Nephron (organoid): ENCODE results near the gene NHERF1.

Source experiments
- H3K27ac Mint-ChIP-seq, 3 experiments: 2 replicates each; pipeline ENCODE4 v1.8.0; 2020; ENCODE audit warnings: mixed read lengths in 3 of 3, mild to moderate bottlenecking in 2 of 3, moderate library complexity in 1 of 3
- H3K27me3 Mint-ChIP-seq: 2 replicates; pipeline ENCODE4 v1.8.0; 2021; ENCODE audit warnings: low read depth, mild to moderate bottlenecking, moderate library complexity, mixed read lengths
- H3K36me3 Mint-ChIP-seq: 2 replicates; pipeline ENCODE4 v1.8.0; 2020; ENCODE audit warnings: low read depth, mixed read lengths
- H3K4me1 Mint-ChIP-seq: 2 replicates; pipeline ENCODE4 v1.8.0; 2020; ENCODE audit warnings: mixed read lengths
- H3K4me3 Mint-ChIP-seq, 3 experiments: 2 replicates each; pipeline ENCODE4 v1.8.0; 2020; ENCODE audit warnings: mild to moderate bottlenecking in 3 of 3, mixed read lengths in 3 of 3, moderate library complexity in 2 of 3
- H3K9me3 Mint-ChIP-seq: 2 replicates; pipeline ENCODE4 v1.8.0; 2020; ENCODE audit warnings: mixed read lengths
- TF ChIP-seq, protein P1 (sequence below), 3 experiments: fragments of 200-600 bp; sonication (generic); IDR thresholded peaks; one replicate each; pipeline ENCODE4 v1.5.0; 2021; ENCODE audit warnings: antibody characterized with exemption in 3 of 3; ENCODE audit not compliant: unreplicated experiment in 3 of 3

NHERF1 gene

DNA sequence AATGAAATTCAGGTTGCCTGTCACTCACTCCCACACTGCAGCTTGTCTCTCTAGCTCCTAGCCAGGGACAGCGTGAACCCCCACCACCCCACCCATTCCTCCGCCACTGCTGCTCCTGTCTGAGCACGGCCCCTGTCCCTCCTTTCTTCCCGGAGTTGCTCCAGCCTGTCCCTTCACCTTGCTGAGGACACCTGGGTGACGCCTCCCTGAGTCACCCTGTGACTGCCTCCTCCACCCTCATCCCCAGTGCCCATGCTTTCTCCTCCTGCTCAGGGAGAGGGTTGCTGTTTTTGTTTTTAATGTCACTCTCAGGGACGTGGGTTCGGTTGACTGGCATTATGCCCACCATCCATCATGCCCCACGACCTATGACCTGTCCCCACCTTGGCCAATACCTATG is 53.5 kb downstream of the NHERF1 start:
- peaks cover 36% of the 10 kb centered on the region for H3K36me3 Mint-ChIP-seq
- H3K27ac Mint-ChIP-seq, result no peak overlapping the region
- H3K4me3 Mint-ChIP-seq, result no peak overlapping the region
- H3K9me3 Mint-ChIP-seq, result no peaks in the 10 kb centered on the region
- H3K4me1 Mint-ChIP-seq, result peaks cover 5% of the 10 kb centered on the region
- TF ChIP-seq, protein P1, sequence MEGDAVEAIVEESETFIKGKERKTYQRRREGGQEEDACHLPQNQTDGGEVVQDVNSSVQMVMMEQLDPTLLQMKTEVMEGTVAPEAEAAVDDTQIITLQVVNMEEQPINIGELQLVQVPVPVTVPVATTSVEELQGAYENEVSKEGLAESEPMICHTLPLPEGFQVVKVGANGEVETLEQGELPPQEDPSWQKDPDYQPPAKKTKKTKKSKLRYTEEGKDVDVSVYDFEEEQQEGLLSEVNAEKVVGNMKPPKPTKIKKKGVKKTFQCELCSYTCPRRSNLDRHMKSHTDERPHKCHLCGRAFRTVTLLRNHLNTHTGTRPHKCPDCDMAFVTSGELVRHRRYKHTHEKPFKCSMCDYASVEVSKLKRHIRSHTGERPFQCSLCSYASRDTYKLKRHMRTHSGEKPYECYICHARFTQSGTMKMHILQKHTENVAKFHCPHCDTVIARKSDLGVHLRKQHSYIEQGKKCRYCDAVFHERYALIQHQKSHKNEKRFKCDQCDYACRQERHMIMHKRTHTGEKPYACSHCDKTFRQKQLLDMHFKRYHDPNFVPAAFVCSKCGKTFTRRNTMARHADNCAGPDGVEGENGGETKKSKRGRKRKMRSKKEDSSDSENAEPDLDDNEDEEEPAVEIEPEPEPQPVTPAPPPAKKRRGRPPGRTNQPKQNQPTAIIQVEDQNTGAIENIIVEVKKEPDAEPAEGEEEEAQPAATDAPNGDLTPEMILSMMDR (IDR thresholded peaks at IDR 0.05; ENCODE audit: unreplicated experiment in 3 of 3), result no peak
- H3K27me3 Mint-ChIP-seq, result peaks cover 13% of the 10 kb centered on the region

DNA sequence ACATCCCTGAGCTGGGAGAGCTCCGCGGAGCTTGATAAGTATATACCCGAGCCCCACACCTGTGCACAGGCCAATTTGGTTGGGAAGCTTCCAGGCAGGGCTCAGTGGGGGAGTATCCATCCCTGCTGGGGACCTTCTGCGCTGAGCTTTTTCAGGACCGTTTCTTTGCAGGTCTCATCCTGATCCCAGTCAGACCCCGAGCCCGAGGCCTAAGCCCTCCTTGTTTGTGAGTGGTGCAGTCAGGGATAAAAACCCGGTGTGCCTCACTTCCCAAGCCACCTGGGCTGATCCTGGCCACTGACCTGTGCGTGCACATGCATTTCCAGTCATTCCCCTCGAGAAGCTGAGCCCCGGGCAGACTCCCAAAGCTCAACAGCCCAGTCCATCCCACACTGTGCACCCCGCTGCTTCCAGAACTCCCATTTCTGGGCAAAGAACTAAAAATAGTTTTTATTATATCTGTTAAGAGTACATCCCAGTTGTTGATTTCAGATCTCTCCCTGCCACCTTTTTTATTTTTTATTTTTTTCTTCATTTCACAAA is 55.0 kb downstream of the NHERF1 start:
- no peak overlapping the region for H3K4me3 Mint-ChIP-seq
- H3K36me3 Mint-ChIP-seq, result peaks cover 34% of the 10 kb centered on the region
- H3K9me3 Mint-ChIP-seq, result no peaks in the 10 kb centered on the region
- H3K4me1 Mint-ChIP-seq, result peaks cover 5% of the 10 kb centered on the region
- H3K27ac Mint-ChIP-seq, result no peak overlapping the region
- peaks cover 22% of the 10 kb centered on the region for H3K27me3 Mint-ChIP-seq
- TF ChIP-seq, protein P1 (IDR thresholded peaks at IDR 0.05; ENCODE audit: unreplicated experiment in 3 of 3), result no peak

DNA sequence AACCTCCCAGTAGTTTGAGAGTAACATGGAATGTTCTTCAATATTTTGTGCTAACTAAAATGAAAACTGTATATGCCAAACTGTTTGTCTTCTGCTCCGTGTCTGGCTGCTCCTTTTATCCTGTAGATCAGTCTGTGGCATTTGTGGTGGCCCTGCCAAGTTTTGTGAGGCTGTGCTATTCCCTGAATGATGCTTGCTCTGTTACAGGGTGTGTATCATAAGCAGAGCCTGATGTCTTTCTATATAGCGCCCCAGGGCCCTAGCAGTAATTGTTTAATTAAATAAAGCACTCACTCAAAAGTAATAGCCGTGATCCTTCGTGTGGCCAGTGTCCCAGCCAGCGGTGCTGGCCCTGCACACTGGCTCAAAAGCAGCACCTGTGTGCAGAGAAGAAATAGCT is 55.5 kb downstream of the NHERF1 start:
- no peaks in the 10 kb centered on the region for H3K9me3 Mint-ChIP-seq
- H3K27ac Mint-ChIP-seq, result no peak overlapping the region
- peaks cover 5% of the 10 kb centered on the region for H3K4me1 Mint-ChIP-seq
- TF ChIP-seq, protein P1 (IDR thresholded peaks at IDR 0.05; ENCODE audit: unreplicated experiment in 3 of 3), result no peak
- peaks cover 31% of the 10 kb centered on the region for H3K36me3 Mint-ChIP-seq
- no peak overlapping the region for H3K4me3 Mint-ChIP-seq
- peaks cover 24% of the 10 kb centered on the region for H3K27me3 Mint-ChIP-seq

DNA sequence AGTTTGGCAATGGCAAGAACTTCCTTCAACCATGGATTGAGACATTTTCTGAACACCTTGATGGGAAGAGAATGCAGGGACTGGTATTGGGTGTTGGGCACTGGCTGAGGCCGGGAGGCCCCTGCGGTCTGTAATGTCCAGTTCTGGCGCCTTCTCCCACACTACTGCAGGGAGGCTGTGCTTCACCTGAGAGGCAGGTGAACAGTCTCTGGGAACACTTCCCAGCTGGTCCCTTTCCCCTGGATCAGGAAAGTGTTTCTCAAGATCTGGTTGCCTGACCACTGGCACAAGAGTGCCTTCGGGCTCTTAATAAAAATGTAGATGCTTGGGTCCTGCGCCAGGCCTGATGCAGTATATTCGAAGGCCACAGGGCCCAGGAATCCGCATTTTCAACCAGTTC is 56.3 kb downstream of the NHERF1 start:
- Mint-ChIP-seq H3K9me3 (no peaks in the 10 kb centered on the region), H3K36me3 (peaks cover 27% of the 10 kb centered on the region), H3K4me1 (peaks cover 5% of the 10 kb centered on the region), H3K27me3 (peaks cover 24% of the 10 kb centered on the region), H3K27ac (no peak overlapping the region), H3K4me3 (no peak overlapping the region)
- TF ChIP-seq, protein P1 (IDR thresholded peaks at IDR 0.05; ENCODE audit: unreplicated experiment in 3 of 3), result no peak

DNA sequence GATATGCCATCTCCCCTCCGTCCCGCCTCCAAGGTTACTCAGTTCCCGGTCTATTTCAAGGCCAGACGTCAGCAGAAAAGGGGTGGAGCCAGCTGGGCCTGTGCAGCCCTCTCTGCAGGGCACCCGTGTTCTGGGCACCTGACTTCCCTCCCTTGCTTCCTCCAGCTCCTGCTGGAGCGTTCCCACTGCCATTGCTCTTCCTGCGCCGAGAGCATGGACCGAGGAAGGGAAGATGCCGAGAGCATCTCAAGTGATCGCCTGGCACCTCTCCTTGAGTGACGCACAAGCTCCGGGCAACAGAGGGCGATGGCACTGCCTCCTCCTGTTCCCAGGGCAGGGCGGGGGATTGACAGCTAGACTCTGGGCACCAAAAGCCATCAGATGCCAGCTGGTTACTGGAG is 57.2 kb downstream of the NHERF1 start:
- peaks cover 22% of the 10 kb centered on the region for H3K36me3 Mint-ChIP-seq
- peaks cover 6% of the 10 kb centered on the region for H3K4me1 Mint-ChIP-seq
- no peak overlapping the region for H3K27ac Mint-ChIP-seq
- TF ChIP-seq, protein P1 (IDR thresholded peaks at IDR 0.05; ENCODE audit: unreplicated experiment in 3 of 3), result no peak
- peaks cover 24% of the 10 kb centered on the region for H3K27me3 Mint-ChIP-seq
- no peak overlapping the region for H3K4me3 Mint-ChIP-seq
- no peaks in the 10 kb centered on the region for H3K9me3 Mint-ChIP-seq

DNA sequence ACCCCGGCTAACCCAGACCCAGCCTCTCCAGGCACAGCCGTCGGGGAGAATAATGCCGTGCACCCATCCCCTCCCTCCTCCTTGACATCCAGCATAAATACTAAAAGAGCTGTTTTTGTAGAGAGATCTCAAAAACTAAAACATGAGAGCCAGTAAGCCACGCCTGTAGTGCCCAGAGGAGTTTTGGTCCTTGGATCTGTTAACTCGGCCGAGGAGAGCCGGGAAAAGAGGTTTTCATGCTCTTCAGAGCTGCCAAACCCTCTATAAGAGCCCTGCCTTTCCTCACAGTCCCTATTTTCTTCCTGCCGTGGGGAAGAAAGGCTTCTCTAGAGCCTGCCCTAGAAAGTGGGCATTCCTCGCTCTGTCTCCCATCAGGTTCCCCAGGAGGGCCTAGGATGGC is 57.9 kb downstream of the NHERF1 start:
- Mint-ChIP-seq H3K36me3 (peaks cover 18% of the 10 kb centered on the region), H3K9me3 (no peaks in the 10 kb centered on the region), H3K27me3 (peaks cover 26% of the 10 kb centered on the region), H3K27ac (no peak overlapping the region), H3K4me1 (peaks cover 11% of the 10 kb centered on the region), H3K4me3 (no peak overlapping the region)
- TF ChIP-seq, protein P1 (IDR thresholded peaks at IDR 0.05; ENCODE audit: unreplicated experiment in 3 of 3), result no peak
